Small intestine (tissue), 7 donors: Measurements from ENCODE around the gene KRT1. TPM values are rescaled to one million over a fixed set of nuclear protein-coding genes. Genes with fewer than 3 reads are reported as not detected.
"Not testable (repeated sequence)": the region's sequence is repeated elsewhere in the genome, so short reads cannot be mapped to it uniquely, and the experiment has no call there.

ENCODE experiments used
- DNase-seq, 2 donors: peaks; one replicate each; pipeline versions ENCODE4 v3.0.0 to v3.0.0-alpha.2; 2013
- FAIRE-seq: peaks from 2 replicates; lab custom pipeline; 2012; peaks lifted over from hg19 to GRCh38; lab: Jason Lieb, UNC
- H3K27ac ChIP-seq, 3 donors: one replicate each; pipeline ENCODE4 v1.5.1; 2013; ENCODE audit warnings: low read length in 2 of 3, mild to moderate bottlenecking in 2 of 3, control low read depth in 1 of 3, inconsistent platforms in 1 of 3, low read depth in 1 of 3, moderate library complexity in 1 of 3
- H3K27me3 ChIP-seq, 3 donors: one replicate each; pipeline ENCODE4 v1.6.1; 2013; ENCODE audit warnings: low read length in 3 of 3, inconsistent platforms in 1 of 3; ENCODE audit not compliant: control insufficient read depth in 3 of 3, insufficient read depth in 3 of 3
- H3K36me3 ChIP-seq, 3 donors: one replicate each; pipeline ENCODE4 v1.6.1; 2013; ENCODE audit warnings: low read length in 3 of 3, inconsistent platforms in 1 of 3, low read depth in 1 of 3, mild to moderate bottlenecking in 1 of 3, moderate library complexity in 1 of 3; ENCODE audit not compliant: control insufficient read depth in 3 of 3, insufficient read depth in 2 of 3
- H3K4me1 ChIP-seq, 3 donors: one replicate each; pipeline ENCODE4 v1.6.1; 2013; ENCODE audit warnings: low read length in 2 of 3, inconsistent platforms in 1 of 3, low read depth in 1 of 3, mild to moderate bottlenecking in 1 of 3, moderate library complexity in 1 of 3; ENCODE audit not compliant: control insufficient read depth in 3 of 3, insufficient read depth in 2 of 3
- H3K4me3 ChIP-seq, 3 donors: one replicate each; pipeline ENCODE4 v1.5.1; 2013; ENCODE audit warnings: low read length in 3 of 3, control low read depth in 1 of 3, inconsistent platforms in 1 of 3, low read depth in 1 of 3, mild to moderate bottlenecking in 1 of 3, moderate library complexity in 1 of 3
- H3K9me3 ChIP-seq, 2 donors: one replicate each; pipeline ENCODE4 v1.6.1; 2013; ENCODE audit warnings: low read depth in 1 of 2, low read length in 1 of 2; ENCODE audit not compliant: control insufficient read depth in 2 of 2, insufficient read depth in 1 of 2
- WGBS, 3 donors: extraction: QIAGEN DNeasy Blood & Tissue Kit; methylation state at CpG; one replicate each; pipeline ENCODE4 v1.1.7; 2013; 5-methylcytosine and 5-hydroxymethylcytosine counted together
- polyA plus RNA-seq, 4 donors: library from polyadenylated mRNA; stranded (reverse) in 3 of 4; unstranded in 1 of 4; fragments of 200-250 nt in 3 of 4; fragments of 120-200 nt in 1 of 4; gene quantifications; one replicate each; pipeline versions ENCODE4 v1.2.1 to v1.2.3, GENCODE V29; 2013
- donor health status: healthy with polysubstance abuse.
- donor health status: control.
- donor health status: control.
- donor health status: Bipolar disorder and iron deficiency.
- donor health status: healthy.

The KRT1 gene
- polyA plus RNA-seq, 4 donors = 0.50 TPM; not detected in 3

- H3K4me3 ChIP-seq = no peak overlapping the region
- 82 to 86% (median 84%) methylated on average over 8 of the region's 8 CpGs for whole genome bisulfite sequencing, 3 donors
- FAIRE-seq = no peak
- no peaks in the 10 kb centered on the region for H3K36me3 ChIP-seq
- peaks cover 0 to 23% (median under 1%) of the 10 kb centered on the region in 3 donors for H3K27me3 ChIP-seq
- no peaks in the 10 kb centered on the region for H3K9me3 ChIP-seq
- DNase-seq = no peak
- no peak overlapping the region for H3K27ac ChIP-seq
- H3K4me1 ChIP-seq = no peaks in the 10 kb centered on the region
Observed at GRCh38 chr12:52720365-52720886, 40.2 kb upstream of the KRT1 start.

- Histone ChIP-seq H3K4me3 (no peak overlapping the region), H3K27me3 (peaks cover 4 to 47% (median 10%) of the 10 kb centered on the region in 3 donors), H3K27ac (no peak overlapping the region), H3K36me3 (no peaks in the 10 kb centered on the region), H3K9me3 (no peaks in the 10 kb centered on the region), H3K4me1 (no peaks in the 10 kb centered on the region)
- WGBS, 3 donors = 90 to 98% (median 94%) methylated on average over 5 of the region's 5 CpGs
- FAIRE-seq (no peak), DNase-seq (no peak)
Observed at GRCh38 chr12:52716061-52716460, 35.9 kb upstream of the KRT1 start.

- Histone ChIP-seq H3K9me3 (no peaks in the 10 kb centered on the region), H3K27ac (no peak overlapping the region), H3K4me3 (no peak overlapping the region), H3K4me1 (no peaks in the 10 kb centered on the region), H3K36me3 (no peaks in the 10 kb centered on the region), H3K27me3 (peaks cover 4 to 45% (median 10%) of the 10 kb centered on the region in 3 donors)
- FAIRE-seq (no peak), DNase-seq (peak; percentile 21 to 30)
- 58 to 71% (median 67%) methylated on average over 14 of the region's 14 CpGs for WGBS, 3 donors
Observed at GRCh38 chr12:52715416-52715815, 35.2 kb upstream of the KRT1 start.

- Histone ChIP-seq H3K9me3 (no peaks in the 10 kb centered on the region), H3K4me3 (no peak overlapping the region), H3K27me3 (peaks cover 4 to 44% (median 10%) of the 10 kb centered on the region in 3 donors), H3K4me1 (no peaks in the 10 kb centered on the region), H3K36me3 (no peaks in the 10 kb centered on the region), H3K27ac (no peak overlapping the region)
- 60 to 68% (median 62%) methylated on average over 4 of the region's 4 CpGs for WGBS, 3 donors
- no peak for DNase-seq
- FAIRE-seq = no peak
Observed at GRCh38 chr12:52714887-52715281, 34.7 kb upstream of the KRT1 start.

- 6 to 7% (median 6%) methylated on average over 50 to 72 of the region's 72 CpGs for WGBS, 3 donors
- H3K27me3 ChIP-seq = peaks cover 4 to 44% (median 10%) of the 10 kb centered on the region in 3 donors
- FAIRE-seq (no peak), DNase-seq (peak in 1 of 2 donors; percentile 28)
- no peaks in the 10 kb centered on the region for H3K36me3 ChIP-seq
- H3K4me3 ChIP-seq = peak overlapping the region in 1 of 3 donors; percentile 1
- no peaks in the 10 kb centered on the region for H3K4me1 ChIP-seq
- no peak overlapping the region for H3K27ac ChIP-seq
- no peaks in the 10 kb centered on the region for H3K9me3 ChIP-seq
Observed at GRCh38 chr12:52713960-52714886, 34.0 kb upstream of the KRT1 start.

GRCh38 chr12:52712122-52712521, 31.9 kb upstream of the KRT1 start:
- H3K27ac ChIP-seq, H3K9me3 ChIP-seq, H3K4me1 ChIP-seq, DNase-seq, FAIRE-seq, H3K36me3 ChIP-seq, H3K4me3 ChIP-seq: not testable (repeated sequence)
- H3K27me3 ChIP-seq = peaks cover 4 to 42% (median 10%) of the 10 kb centered on the region in 3 donors
- 53 to 76% (median 55%) methylated on average over 6 of the region's 6 CpGs for WGBS, 3 donors

- H3K9me3 ChIP-seq = no peaks in the 10 kb centered on the region
- no peaks in the 10 kb centered on the region for H3K4me1 ChIP-seq
- peaks cover 4 to 34% (median 10%) of the 10 kb centered on the region in 3 donors for H3K27me3 ChIP-seq
- H3K4me3 ChIP-seq = no peak overlapping the region
- no peaks in the 10 kb centered on the region for H3K36me3 ChIP-seq
- FAIRE-seq (no peak), DNase-seq (peak in 1 of 2 donors; percentile 57)
- 73 to 83% (median 74%) methylated on average over 1 of the region's 1 CpG for WGBS, 3 donors
- no peak overlapping the region for H3K27ac ChIP-seq
Observed at GRCh38 chr12:52710730-52711129, 30.5 kb upstream of the KRT1 start.

GRCh38 chr12:52708010-52708409, 27.8 kb upstream of the KRT1 start:
- DNase-seq (no peak), FAIRE-seq (no peak)
- Histone ChIP-seq H3K36me3 (no peaks in the 10 kb centered on the region), H3K4me1 (no peaks in the 10 kb centered on the region), H3K27ac (no peak overlapping the region), H3K4me3 (no peak overlapping the region), H3K27me3 (peaks cover 2 to 8% (median 5%) of the 10 kb centered on the region in 3 donors), H3K9me3 (no peaks in the 10 kb centered on the region)
- 51 to 75% (median 51%) methylated on average over 4 of the region's 4 CpGs for WGBS, 3 donors
